ENCODE data around the gene COX7C. TPM values are rescaled to one million over a fixed set of nuclear protein-coding genes. Genes with fewer than 3 reads are reported as not detected.
"Not testable (repeated sequence)": the region's sequence is repeated elsewhere in the genome, so short reads cannot be mapped to it uniquely, and the experiment has no call there.

COX7C gene
- 440 and 637 TPM in 2 replicates for total RNA-seq (2014; rRNA removed; shearing (Covaris generic))

- DNase-seq (ENCODE audit: low read depth), result peak; percentile 95
Observed at GRCh38 chr5:86617756-86618576, at the start of gene COX7C. Gene COX7C, plus strand, starts transcription at chr5:86617941. Its CDS starts 115 bp downstream, at chr5:86618056.

GRCh38 chr5:86569522-86570426 is 48.0 kb upstream of the COX7C start:
- DNase-seq (ENCODE audit: low read depth), result not testable (repeated sequence)

GRCh38 chr5:86570427-86571083 is 47.2 kb upstream of the COX7C start:
- no peak for DNase-seq (ENCODE audit: low read depth)

GRCh38 chr5:86571109-86571508 is 46.6 kb upstream of the COX7C start:
- not testable (repeated sequence) for DNase-seq (ENCODE audit: low read depth)

- no peak for DNase-seq (ENCODE audit: low read depth)
Observed at GRCh38 chr5:86572825-86573517, 44.8 kb upstream of the COX7C start.

GRCh38 chr5:86579502-86579901 is 38.2 kb upstream of the COX7C start:
- no peak for DNase-seq (ENCODE audit: low read depth)

- no peak for DNase-seq (ENCODE audit: low read depth)
Observed at GRCh38 chr5:86596476-86596875, 21.3 kb upstream of the COX7C start.

GRCh38 chr5:86605881-86606280 is 11.9 kb upstream of the COX7C start:
- no peak for DNase-seq (ENCODE audit: low read depth)

GRCh38 chr5:86613455-86613854 is 4.3 kb upstream of the COX7C start:
- DNase-seq (ENCODE audit: low read depth), result no peak

- DNase-seq (ENCODE audit: low read depth), result no peak
Observed at GRCh38 chr5:86617309-86617755, 409 bp upstream of the COX7C start.

- no peak for DNase-seq (ENCODE audit: low read depth)
Observed at GRCh38 chr5:86623785-86624483, 6.2 kb downstream of the COX7C start.

- no peak for DNase-seq (ENCODE audit: low read depth)
Observed at GRCh38 chr5:86625148-86625547, 7.4 kb downstream of the COX7C start.

- DNase-seq (ENCODE audit: low read depth), result no peak
Observed at GRCh38 chr5:86626149-86626548, 8.4 kb downstream of the COX7C start.

GRCh38 chr5:86631165-86631564 is 13.4 kb downstream of the COX7C start:
- no peak for DNase-seq (ENCODE audit: low read depth)

- DNase-seq (ENCODE audit: low read depth), result no peak
Observed at GRCh38 chr5:86640998-86641397, 23.3 kb downstream of the COX7C start.

- DNase-seq (ENCODE audit: low read depth), result no peak
Observed at GRCh38 chr5:86644843-86645242, 27.1 kb downstream of the COX7C start.

GRCh38 chr5:86645885-86646284 is 28.1 kb downstream of the COX7C start:
- no peak for DNase-seq (ENCODE audit: low read depth)

- no peak for DNase-seq (ENCODE audit: low read depth)
Observed at GRCh38 chr5:86646671-86647070, 28.9 kb downstream of the COX7C start.

- no peak for DNase-seq (ENCODE audit: low read depth)
Observed at GRCh38 chr5:86649832-86650505, 32.2 kb downstream of the COX7C start.

- not testable (repeated sequence) for DNase-seq (ENCODE audit: low read depth)
Observed at GRCh38 chr5:86660771-86661170, 43.0 kb downstream of the COX7C start.
